Measurements from ENCODE around the gene RPL15.

Gene RPL15

GRCh38 chr3:23934253-23934652, 17.3 kb downstream of the RPL15 start:
- whole genome bisulfite sequencing, 2 donors (ENCODE audit: extremely low coverage in 2 of 2, insufficient read length in 2 of 2, insufficient replicate concordance in 1 of 2): no CpG with 5 or more reads among the region's 4 CpGs

DNA sequence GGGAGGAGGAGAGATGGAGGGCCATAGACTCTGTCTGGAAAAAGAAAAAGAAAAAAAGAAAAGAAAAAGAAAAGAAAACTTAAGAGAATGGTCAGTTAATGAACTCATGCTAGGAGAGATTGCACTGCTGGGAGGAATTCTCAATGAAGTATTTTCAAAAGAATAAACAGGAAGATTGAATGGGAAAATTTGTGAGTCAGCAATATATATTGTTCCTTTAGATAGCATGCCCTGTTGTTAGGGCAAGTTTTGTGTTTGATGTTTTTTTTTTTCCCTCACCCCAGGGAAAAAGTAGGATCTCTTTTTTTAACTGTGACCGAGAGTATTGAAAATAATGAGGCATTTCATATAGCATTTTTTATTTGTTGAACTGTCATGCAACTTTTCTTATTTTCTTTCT, 20.4 kb downstream of the RPL15 start:
- Histone ChIP-seq H4K91ac (ENCODE audit: low read depth, low read length, poor library complexity) (no peak overlapping the region), H3K27ac (replicated peaks; ENCODE audit: low read length) (no peak overlapping the region), H3K4me2 (ENCODE audit: insufficient read depth, low read length, poor library complexity, severe bottlenecking) (no peak overlapping the region), H3K23ac (ENCODE audit: low read depth, low read length, poor library complexity) (no peak overlapping the region), H4K8ac (ENCODE audit: low read depth, low read length) (no peak overlapping the region), H3K9ac (ENCODE audit: low read depth, low read length, poor library complexity) (no peak overlapping the region), H3K27me3 (ENCODE audit: control insufficient read depth in 3 of 3, insufficient read depth in 3 of 3, low read depth in 1 of 3, low read length in 3 of 3) (no peaks in the 10 kb centered on the region), H3K36me3 (replicated peaks in 1 of 2; ENCODE audit: control insufficient read depth in 2 of 2, insufficient read depth in 2 of 2, low read length in 2 of 2) (no peaks in the 10 kb centered on the region), H2BK12ac (ENCODE audit: low read length) (no peak overlapping the region), H3K14ac (ENCODE audit: low read length) (no peak overlapping the region), H2BK5ac (ENCODE audit: low read length) (no peak overlapping the region), H2AK5ac (ENCODE audit: low read depth, low read length) (no peak overlapping the region), H3K18ac (ENCODE audit: low read length) (no peak overlapping the region), H3K9me3 (replicated peaks in 1 of 2; ENCODE audit: control insufficient read depth in 2 of 2, insufficient read depth in 1 of 2, low read depth in 1 of 2, low read length in 2 of 2) (peaks cover 0 to 4% of the 10 kb centered on the region in 2 donors), H3K4me3 (ENCODE audit: low read length in 2 of 2) (no peak overlapping the region), H2AFZ (ENCODE audit: low read length) (no peak overlapping the region), H2BK15ac (ENCODE audit: low read length) (no peak overlapping the region), H2BK120ac (ENCODE audit: low read depth, low read length) (no peak overlapping the region), H3K4ac (ENCODE audit: low read length) (no peak overlapping the region), H3K4me1 (ENCODE audit: control insufficient read depth in 2 of 2, insufficient read depth in 1 of 2, low read depth in 1 of 2, low read length in 2 of 2) (peaks cover 0 to 5% of the 10 kb centered on the region in 2 donors), H3K79me1 (ENCODE audit: low read depth, low read length) (no peaks in the 10 kb centered on the region)
- no CpG with 5 or more reads among the region's 1 CpG for WGBS, 2 donors (ENCODE audit: extremely low coverage in 2 of 2, insufficient read length in 2 of 2, insufficient replicate concordance in 1 of 2)
- DNase-seq (ENCODE audit: low spot score): no peak

More at GRCh38 chr3:23934253-23934652, 17.3 kb downstream of the RPL15 start:
- H3K9me3 ChIP-seq (replicated peaks in 1 of 2; ENCODE audit: control insufficient read depth in 2 of 2, insufficient read depth in 1 of 2, low read depth in 1 of 2, low read length in 2 of 2): peaks cover 0 to 4% of the 10 kb centered on the region in 2 donors
- H3K27me3 ChIP-seq (ENCODE audit: control insufficient read depth in 3 of 3, insufficient read depth in 3 of 3, low read depth in 1 of 3, low read length in 3 of 3): no peaks in the 10 kb centered on the region
- H3K4me3 ChIP-seq (ENCODE audit: low read length in 2 of 2): no peak overlapping the region
- no peak overlapping the region for H3K9ac ChIP-seq (ENCODE audit: low read depth, low read length, poor library complexity)
- H3K18ac ChIP-seq (ENCODE audit: low read length): no peak overlapping the region
- no peak overlapping the region for H2BK5ac ChIP-seq (ENCODE audit: low read length)
- no peak overlapping the region for H3K23ac ChIP-seq (ENCODE audit: low read depth, low read length, poor library complexity)
- H3K36me3 ChIP-seq (replicated peaks in 1 of 2; ENCODE audit: control insufficient read depth in 2 of 2, insufficient read depth in 2 of 2, low read length in 2 of 2): no peaks in the 10 kb centered on the region
- H4K8ac ChIP-seq (ENCODE audit: low read depth, low read length): no peak overlapping the region
- H2AFZ ChIP-seq (ENCODE audit: low read length): no peak overlapping the region
- peaks cover 0 to 5% of the 10 kb centered on the region in 2 donors for H3K4me1 ChIP-seq (ENCODE audit: control insufficient read depth in 2 of 2, insufficient read depth in 1 of 2, low read depth in 1 of 2, low read length in 2 of 2)
- DNase-seq (ENCODE audit: low spot score): no peak
- H3K14ac ChIP-seq (ENCODE audit: low read length): no peak overlapping the region
- H2BK120ac ChIP-seq (ENCODE audit: low read depth, low read length): no peak overlapping the region
- H2BK15ac ChIP-seq (ENCODE audit: low read length): no peak overlapping the region
- H3K4me2 ChIP-seq (ENCODE audit: insufficient read depth, low read length, poor library complexity, severe bottlenecking): no peak overlapping the region
- no peak overlapping the region for H3K4ac ChIP-seq (ENCODE audit: low read length)
- no peak overlapping the region for H2BK12ac ChIP-seq (ENCODE audit: low read length)
- H3K79me1 ChIP-seq (ENCODE audit: low read depth, low read length): no peaks in the 10 kb centered on the region
- no peak overlapping the region for H2AK5ac ChIP-seq (ENCODE audit: low read depth, low read length)
- no peak overlapping the region for H3K27ac ChIP-seq (replicated peaks; ENCODE audit: low read length)
- no peak overlapping the region for H4K91ac ChIP-seq (ENCODE audit: low read depth, low read length, poor library complexity)

GRCh38 chr3:23938688-23939087, 21.8 kb downstream of the RPL15 start:
- Histone ChIP-seq H2BK12ac (ENCODE audit: low read length) (no peak overlapping the region), H3K9me3 (replicated peaks in 1 of 2; ENCODE audit: control insufficient read depth in 2 of 2, insufficient read depth in 1 of 2, low read depth in 1 of 2, low read length in 2 of 2) (peaks cover 0 to 4% of the 10 kb centered on the region in 2 donors), H2BK120ac (ENCODE audit: low read depth, low read length) (no peak overlapping the region), H3K18ac (ENCODE audit: low read length) (no peak overlapping the region), H3K4me3 (ENCODE audit: low read length in 2 of 2) (no peak overlapping the region), H2AFZ (ENCODE audit: low read length) (no peak overlapping the region), H3K79me1 (ENCODE audit: low read depth, low read length) (no peaks in the 10 kb centered on the region), H3K36me3 (replicated peaks in 1 of 2; ENCODE audit: control insufficient read depth in 2 of 2, insufficient read depth in 2 of 2, low read length in 2 of 2) (no peaks in the 10 kb centered on the region), H3K14ac (ENCODE audit: low read length) (no peak overlapping the region), H3K4me1 (ENCODE audit: control insufficient read depth in 2 of 2, insufficient read depth in 1 of 2, low read depth in 1 of 2, low read length in 2 of 2) (peaks cover 2 to 5% of the 10 kb centered on the region in 2 donors), H4K91ac (ENCODE audit: low read depth, low read length, poor library complexity) (no peak overlapping the region), H3K27ac (replicated peaks; ENCODE audit: low read length) (no peak overlapping the region), H2BK15ac (ENCODE audit: low read length) (no peak overlapping the region), H2BK5ac (ENCODE audit: low read length) (no peak overlapping the region), H3K4me2 (ENCODE audit: insufficient read depth, low read length, poor library complexity, severe bottlenecking) (no peak overlapping the region), H3K23ac (ENCODE audit: low read depth, low read length, poor library complexity) (no peak overlapping the region), H2AK5ac (ENCODE audit: low read depth, low read length) (no peak overlapping the region), H4K8ac (ENCODE audit: low read depth, low read length) (no peak overlapping the region), H3K4ac (ENCODE audit: low read length) (no peak overlapping the region), H3K27me3 (ENCODE audit: control insufficient read depth in 3 of 3, insufficient read depth in 3 of 3, low read depth in 1 of 3, low read length in 3 of 3) (no peaks in the 10 kb centered on the region), H3K9ac (ENCODE audit: low read depth, low read length, poor library complexity) (no peak overlapping the region)
- no peak for DNase-seq (ENCODE audit: low spot score)

DNA sequence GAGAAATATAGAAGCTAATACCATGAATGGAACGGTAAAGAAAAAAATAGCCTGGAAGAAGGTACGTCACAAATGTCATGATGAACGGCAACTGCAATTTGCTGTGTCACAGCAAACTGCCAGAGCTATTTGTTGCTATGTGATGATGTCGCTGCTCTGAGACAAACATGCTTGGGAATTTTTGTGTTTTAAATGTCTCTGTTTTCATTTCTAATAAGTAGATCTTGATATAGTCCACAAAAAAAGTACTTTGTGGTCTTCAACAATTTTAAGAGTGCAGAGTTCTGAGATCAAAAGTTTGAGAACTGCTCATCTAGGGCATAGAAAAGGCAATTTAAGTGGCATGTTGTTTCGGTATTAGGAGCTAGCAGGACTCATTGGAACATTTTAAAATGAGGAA, 23.8 kb downstream of the RPL15 start:
- no peak overlapping the region for H3K27ac ChIP-seq (replicated peaks; ENCODE audit: low read length)

More for the DNA sequence above, 23.8 kb downstream of the RPL15 start:
- Histone ChIP-seq H3K4me1 (ENCODE audit: control insufficient read depth in 2 of 2, insufficient read depth in 1 of 2, low read depth in 1 of 2, low read length in 2 of 2) (peaks cover 5% of the 10 kb centered on the region in 2 donors), H2BK15ac (ENCODE audit: low read length) (no peak overlapping the region), H2AFZ (ENCODE audit: low read length) (no peak overlapping the region), H3K23ac (ENCODE audit: low read depth, low read length, poor library complexity) (no peak overlapping the region), H3K9ac (ENCODE audit: low read depth, low read length, poor library complexity) (no peak overlapping the region), H3K4me3 (ENCODE audit: low read length in 2 of 2) (no peak overlapping the region), H3K4me2 (ENCODE audit: insufficient read depth, low read length, poor library complexity, severe bottlenecking) (no peak overlapping the region), H2BK12ac (ENCODE audit: low read length) (no peak overlapping the region), H2BK120ac (ENCODE audit: low read depth, low read length) (no peak overlapping the region), H3K4ac (ENCODE audit: low read length) (no peak overlapping the region), H3K14ac (ENCODE audit: low read length) (no peak overlapping the region), H3K18ac (ENCODE audit: low read length) (no peak overlapping the region), H2AK5ac (ENCODE audit: low read depth, low read length) (no peak overlapping the region), H4K91ac (ENCODE audit: low read depth, low read length, poor library complexity) (no peak overlapping the region), H4K8ac (ENCODE audit: low read depth, low read length) (no peak overlapping the region), H3K79me1 (ENCODE audit: low read depth, low read length) (no peaks in the 10 kb centered on the region), H3K27me3 (ENCODE audit: control insufficient read depth in 3 of 3, insufficient read depth in 3 of 3, low read depth in 1 of 3, low read length in 3 of 3) (no peaks in the 10 kb centered on the region), H3K36me3 (replicated peaks in 1 of 2; ENCODE audit: control insufficient read depth in 2 of 2, insufficient read depth in 2 of 2, low read length in 2 of 2) (no peaks in the 10 kb centered on the region), H3K9me3 (replicated peaks in 1 of 2; ENCODE audit: control insufficient read depth in 2 of 2, insufficient read depth in 1 of 2, low read depth in 1 of 2, low read length in 2 of 2) (peaks cover 0 to 4% of the 10 kb centered on the region in 2 donors), H2BK5ac (ENCODE audit: low read length) (no peak overlapping the region)
- WGBS, 2 donors (ENCODE audit: extremely low coverage in 2 of 2, insufficient read length in 2 of 2, insufficient replicate concordance in 1 of 2): no CpG with 5 or more reads among the region's 5 CpGs
- DNase-seq (ENCODE audit: low spot score): no peak

Data from neuronal stem cell (in vitro differentiated cells).